Type B pancreatic cell (in vitro differentiated cells): Measurements from ENCODE around the gene CTSC. TPM values are rescaled to one million over a fixed set of nuclear protein-coding genes. Genes with fewer than 3 reads are reported as not detected.

Experiments
- DNase-seq: peaks from one replicate; pipeline ENCODE4 v3.0.0; 2021; ENCODE audit warnings: mixed read lengths; ENCODE audit not compliant: unreplicated experiment; ENCODE audit errors: extremely low spot score
- H3K27ac Mint-ChIP-seq: 2 replicates; pipeline ENCODE4 v1.8.0; 2021; ENCODE audit warnings: mild to moderate bottlenecking, mixed read lengths
- H3K27me3 Mint-ChIP-seq: 2 replicates; pipeline ENCODE4 v1.8.0; 2021; ENCODE audit warnings: mixed read lengths
- H3K36me3 Mint-ChIP-seq: 2 replicates; pipeline ENCODE4 v1.8.0; 2021; ENCODE audit warnings: mixed read lengths
- H3K4me1 Mint-ChIP-seq: one replicate; pipeline ENCODE4 v1.8.0; 2021; ENCODE audit warnings: mixed read lengths; ENCODE audit not compliant: unreplicated experiment
- H3K4me3 Mint-ChIP-seq: 2 replicates; pipeline ENCODE4 v1.8.0; 2021; ENCODE audit warnings: mild to moderate bottlenecking, mixed read lengths
- H3K9me3 Mint-ChIP-seq: 2 replicates; pipeline ENCODE4 v1.8.0; 2021; ENCODE audit warnings: mixed read lengths
- total RNA-seq: library from RNA; stranded (reverse); gene quantifications from 2 replicates; pipeline ENCODE4 v1.2.1, GENCODE V29; 2021; ENCODE audit warnings: low replicate concordance
- TF ChIP-seq, protein P1 (sequence below): fragments of 200-600 bp; sonication (generic); conservative IDR thresholded peaks from 2 replicates; pipeline ENCODE4 v1.5.0; 2021; ENCODE audit warnings: antibody characterized with exemption, mild to moderate bottlenecking

The CTSC gene
- total RNA-seq, 1 donor from 2014 or later = 155 TPM

DNA sequence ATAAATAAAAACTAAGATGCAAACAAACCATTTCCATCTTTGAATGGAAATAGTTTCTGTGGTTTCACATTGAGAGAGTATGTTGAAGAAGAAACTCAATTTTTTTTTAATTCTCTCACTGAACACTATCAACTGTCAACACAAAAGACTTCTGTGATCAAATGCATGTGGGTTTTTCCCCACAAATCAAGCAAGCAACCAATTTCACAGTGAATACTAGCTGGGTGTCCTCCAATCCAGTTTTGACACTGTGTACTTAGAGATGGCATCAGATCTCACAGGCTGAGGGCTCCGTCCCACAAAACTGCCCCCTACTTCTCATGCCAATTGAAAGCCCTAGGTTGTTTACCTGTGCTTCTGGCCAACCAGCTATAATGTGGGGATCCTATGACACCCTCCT lies 34.5 kb downstream of the CTSC start:
- H3K27me3 Mint-ChIP-seq = peaks cover 3% of the 10 kb centered on the region
- H3K27ac Mint-ChIP-seq = no peak overlapping the region
- peaks cover 55% of the 10 kb centered on the region for H3K36me3 Mint-ChIP-seq
- no peak for DNase-seq
- TF ChIP-seq, protein P1, sequence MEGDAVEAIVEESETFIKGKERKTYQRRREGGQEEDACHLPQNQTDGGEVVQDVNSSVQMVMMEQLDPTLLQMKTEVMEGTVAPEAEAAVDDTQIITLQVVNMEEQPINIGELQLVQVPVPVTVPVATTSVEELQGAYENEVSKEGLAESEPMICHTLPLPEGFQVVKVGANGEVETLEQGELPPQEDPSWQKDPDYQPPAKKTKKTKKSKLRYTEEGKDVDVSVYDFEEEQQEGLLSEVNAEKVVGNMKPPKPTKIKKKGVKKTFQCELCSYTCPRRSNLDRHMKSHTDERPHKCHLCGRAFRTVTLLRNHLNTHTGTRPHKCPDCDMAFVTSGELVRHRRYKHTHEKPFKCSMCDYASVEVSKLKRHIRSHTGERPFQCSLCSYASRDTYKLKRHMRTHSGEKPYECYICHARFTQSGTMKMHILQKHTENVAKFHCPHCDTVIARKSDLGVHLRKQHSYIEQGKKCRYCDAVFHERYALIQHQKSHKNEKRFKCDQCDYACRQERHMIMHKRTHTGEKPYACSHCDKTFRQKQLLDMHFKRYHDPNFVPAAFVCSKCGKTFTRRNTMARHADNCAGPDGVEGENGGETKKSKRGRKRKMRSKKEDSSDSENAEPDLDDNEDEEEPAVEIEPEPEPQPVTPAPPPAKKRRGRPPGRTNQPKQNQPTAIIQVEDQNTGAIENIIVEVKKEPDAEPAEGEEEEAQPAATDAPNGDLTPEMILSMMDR = no peak
- H3K9me3 Mint-ChIP-seq = peaks cover 6% of the 10 kb centered on the region
- peaks cover 12% of the 10 kb centered on the region for H3K4me1 Mint-ChIP-seq
- H3K4me3 Mint-ChIP-seq = no peak overlapping the region

DNA sequence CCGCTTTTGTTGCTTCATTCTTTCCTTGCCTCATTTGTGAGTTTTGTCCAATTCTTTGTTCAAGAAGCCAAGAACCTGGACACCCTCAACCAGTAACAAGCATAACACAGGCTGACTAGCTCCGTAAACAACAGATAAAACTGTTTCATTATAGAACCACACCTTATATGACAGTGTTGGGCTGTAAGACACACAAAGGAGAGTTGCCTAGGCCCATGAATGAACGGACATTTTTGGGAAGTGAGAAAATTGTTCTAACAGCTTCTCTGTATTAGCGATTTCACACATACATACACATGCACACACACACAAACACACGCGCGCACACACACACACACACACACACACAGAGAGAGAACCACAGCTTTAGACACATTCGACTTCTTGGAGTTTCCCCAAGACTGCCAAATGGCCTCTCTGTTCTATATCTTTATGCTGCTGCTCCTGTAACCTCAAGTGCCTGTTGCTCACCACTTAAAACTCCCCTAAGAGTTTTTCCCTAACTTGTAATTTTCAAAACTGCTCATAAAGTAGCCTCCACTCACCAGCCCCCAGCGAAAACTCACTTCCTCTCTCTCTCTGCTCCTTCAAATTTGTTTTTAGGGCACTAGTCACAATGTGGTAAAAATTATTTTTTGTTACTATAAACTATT lies 35.9 kb downstream of the CTSC start:
- no peak for DNase-seq
- Mint-ChIP-seq H3K27ac (no peak overlapping the region), H3K27me3 (peaks cover 3% of the 10 kb centered on the region), H3K9me3 (peaks cover 6% of the 10 kb centered on the region), H3K36me3 (peaks cover 57% of the 10 kb centered on the region), H3K4me3 (no peak overlapping the region), H3K4me1 (peaks cover 19% of the 10 kb centered on the region)
- TF ChIP-seq, protein P1 = no peak

DNA sequence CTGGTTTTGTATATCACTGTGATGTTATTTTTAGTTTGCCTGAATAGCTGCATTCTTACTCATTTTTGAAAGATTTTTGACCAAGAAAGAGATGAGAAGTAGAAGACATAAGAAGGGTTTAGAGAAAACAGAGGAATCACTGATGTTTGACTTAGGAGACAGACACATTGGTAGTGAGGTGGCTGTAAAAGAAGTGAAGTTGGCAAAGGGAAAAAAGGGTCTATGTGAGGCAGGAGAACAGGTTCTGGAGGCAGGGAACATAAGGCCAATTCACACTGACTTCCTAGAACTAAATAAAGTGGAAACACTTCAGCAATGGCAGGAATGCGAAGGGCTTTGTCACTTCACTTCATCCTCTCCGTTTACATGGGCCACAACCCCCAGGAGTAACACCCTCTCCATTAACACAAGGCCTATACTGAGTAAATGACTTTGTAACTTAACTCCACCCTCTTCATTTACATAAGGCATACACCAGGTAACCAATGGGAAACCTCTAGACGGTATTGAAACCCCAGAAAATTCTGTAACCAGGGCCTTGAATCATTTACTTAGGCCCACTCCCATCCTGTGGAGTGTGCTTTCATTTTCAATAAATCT lies 36.5 kb downstream of the CTSC start:
- Mint-ChIP-seq H3K27ac (no peak overlapping the region), H3K27me3 (peaks cover 3% of the 10 kb centered on the region), H3K4me3 (no peak overlapping the region), H3K9me3 (peaks cover 4% of the 10 kb centered on the region), H3K36me3 (peaks cover 54% of the 10 kb centered on the region), H3K4me1 (peaks cover 19% of the 10 kb centered on the region)
- TF ChIP-seq, protein P1 = no peak
- DNase-seq = no peak

DNA sequence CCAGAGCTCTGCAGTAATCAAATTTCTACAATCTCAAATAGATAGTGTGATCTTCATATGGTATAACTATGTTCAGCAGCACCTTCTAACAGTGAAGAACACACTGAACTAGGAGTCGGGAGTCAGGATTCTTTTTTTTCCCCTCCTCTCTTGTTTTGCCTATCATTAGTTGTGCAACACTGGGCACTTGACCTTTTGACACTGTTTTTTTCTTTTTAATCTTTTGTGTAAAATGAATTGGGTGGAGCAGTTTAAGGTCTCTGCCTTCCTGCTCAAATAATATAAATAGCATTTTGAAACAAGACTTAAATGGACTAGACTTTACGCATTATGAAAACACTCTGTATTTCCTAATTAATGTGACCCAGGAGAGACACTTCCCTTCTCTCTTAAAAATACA lies 39.7 kb downstream of the CTSC start:
- DNase-seq = no peak
- Mint-ChIP-seq H3K4me1 (peaks cover 19% of the 10 kb centered on the region), H3K4me3 (peak overlapping the region; percentile 17), H3K9me3 (no peaks in the 10 kb centered on the region), H3K36me3 (peaks cover 59% of the 10 kb centered on the region), H3K27ac (no peak overlapping the region), H3K27me3 (peaks cover 3% of the 10 kb centered on the region)
- TF ChIP-seq, protein P1 = no peak

- peaks cover 3% of the 10 kb centered on the region for H3K27me3 Mint-ChIP-seq
- no peak for DNase-seq
- H3K36me3 Mint-ChIP-seq = peaks cover 58% of the 10 kb centered on the region
- H3K9me3 Mint-ChIP-seq = no peaks in the 10 kb centered on the region
- H3K4me3 Mint-ChIP-seq = peak overlapping the region; percentile 17
- TF ChIP-seq, protein P1 = no peak
- no peak overlapping the region for H3K27ac Mint-ChIP-seq
- peaks cover 19% of the 10 kb centered on the region for H3K4me1 Mint-ChIP-seq
Measured at GRCh38 chr11:88297421-88297820, 40.1 kb downstream of the CTSC start.
